Measurements from ENCODE around the gene IRGM.
"Not testable (repeated sequence)": the region's sequence is repeated elsewhere in the genome, so short reads cannot be mapped to it uniquely, and the experiment has no call there.

Gene IRGM

DNA sequence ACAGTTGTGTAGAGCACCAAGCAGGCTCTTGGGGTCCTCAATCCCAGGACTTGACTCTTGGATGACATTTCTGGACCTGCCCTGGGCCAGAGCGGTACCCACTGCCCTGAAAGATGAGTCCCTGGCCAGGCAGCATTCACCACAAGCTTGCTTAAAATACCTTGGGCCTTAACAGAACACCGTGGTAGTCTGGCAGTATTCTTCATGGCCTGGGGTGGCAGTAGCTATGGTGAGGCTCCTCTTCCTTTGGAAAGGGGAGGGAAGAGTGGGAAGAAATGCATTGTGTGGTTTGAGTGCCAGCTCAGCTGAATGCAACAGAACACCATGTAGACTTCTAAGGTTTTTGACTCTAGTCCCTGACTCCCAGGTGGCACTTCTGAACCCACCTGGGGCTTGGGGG, 29.4 kb upstream of the IRGM start:
- no peak for TF ChIP-seq CTCF (IDR thresholded peaks at IDR 0.05; ENCODE audit: low read depth, low read length)
- H3K36me3 ChIP-seq, result no peaks in the 10 kb centered on the region
- H3K4me1 ChIP-seq, result no peaks in the 10 kb centered on the region
- no peak for DNase-seq
- H3K9me3 ChIP-seq, result no peaks in the 10 kb centered on the region
- H3K27me3 ChIP-seq, result no peaks in the 10 kb centered on the region
- no peak overlapping the region for H3K4me3 ChIP-seq (ENCODE audit: low read depth, low read length)

DNA sequence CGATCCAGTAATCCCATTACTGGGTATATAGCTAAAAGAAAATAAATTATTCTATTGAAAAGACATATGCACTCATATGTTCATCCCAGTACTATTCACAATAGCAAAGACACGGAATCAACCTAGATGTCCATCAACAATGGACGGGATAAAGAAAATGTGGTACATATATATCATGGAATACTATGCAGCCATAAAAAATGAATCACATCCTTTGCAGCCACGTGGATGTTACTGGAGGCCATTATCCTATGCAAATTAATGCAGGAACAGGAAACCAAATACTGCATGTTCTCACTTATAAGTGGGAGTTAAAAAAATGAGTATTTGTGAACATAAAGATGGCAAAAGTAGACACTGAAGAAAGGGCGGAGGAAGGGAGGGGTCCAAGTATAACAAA, 16.6 kb upstream of the IRGM start:
- no peak for TF ChIP-seq CTCF (IDR thresholded peaks at IDR 0.05; ENCODE audit: low read depth, low read length)
- no peaks in the 10 kb centered on the region for H3K36me3 ChIP-seq
- no peaks in the 10 kb centered on the region for H3K4me1 ChIP-seq
- no peaks in the 10 kb centered on the region for H3K27me3 ChIP-seq
- H3K4me3 ChIP-seq (ENCODE audit: low read depth, low read length), result no peak overlapping the region
- DNase-seq, result no peak
- H3K9me3 ChIP-seq, result no peaks in the 10 kb centered on the region

DNA sequence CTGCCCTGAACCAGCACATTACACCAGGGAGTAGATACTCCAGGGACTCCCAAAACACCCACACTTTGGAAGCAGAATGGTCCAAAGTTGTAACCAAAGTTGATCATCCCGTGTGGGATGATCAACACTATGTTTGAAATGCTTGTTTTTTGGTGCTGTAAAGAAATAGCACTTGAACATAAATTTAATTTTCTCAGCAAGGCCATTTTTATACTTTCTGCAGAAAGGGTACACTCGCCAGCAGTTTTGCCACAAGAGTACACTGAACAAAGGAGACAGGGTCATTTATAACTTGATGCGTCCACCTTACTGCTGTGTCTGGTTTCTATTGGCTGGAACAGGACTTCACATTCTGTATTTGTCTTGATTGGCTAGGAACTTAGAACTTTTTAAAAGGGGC, 14.5 kb upstream of the IRGM start:
- not testable (repeated sequence) for H3K4me1 ChIP-seq; H3K9me3 ChIP-seq; H3K4me3 ChIP-seq (ENCODE audit: low read depth, low read length); DNase-seq; H3K36me3 ChIP-seq; H3K27me3 ChIP-seq

DNA sequence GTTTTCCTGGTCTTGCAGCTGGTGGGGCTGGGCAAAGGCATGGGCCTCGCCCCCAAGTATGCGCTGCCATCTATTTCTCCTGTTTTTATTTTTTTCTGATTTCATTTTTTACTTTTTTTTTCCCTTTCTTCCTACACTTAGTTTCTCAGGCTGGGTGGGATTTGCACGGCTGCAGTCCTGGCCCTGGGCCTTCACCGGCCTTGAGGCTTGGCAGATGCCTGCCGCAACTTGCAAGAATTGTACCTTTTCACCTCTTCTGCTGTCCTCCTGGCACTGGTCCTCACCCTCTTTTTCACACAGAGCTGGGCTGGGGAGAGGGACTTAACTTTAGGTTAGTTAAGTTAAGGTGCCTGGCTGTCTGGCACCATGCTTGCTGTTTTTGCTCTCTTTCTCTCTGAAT, 10.3 kb upstream of the IRGM start:
- no peak overlapping the region for H3K4me3 ChIP-seq (ENCODE audit: low read depth, low read length)
- no peak for DNase-seq
- TF ChIP-seq CTCF (IDR thresholded peaks at IDR 0.05; ENCODE audit: low read depth, low read length), result no peak
- peaks cover 15% of the 10 kb centered on the region for H3K27me3 ChIP-seq
- H3K4me1 ChIP-seq, result no peaks in the 10 kb centered on the region
- H3K9me3 ChIP-seq, result no peaks in the 10 kb centered on the region
- no peaks in the 10 kb centered on the region for H3K36me3 ChIP-seq

DNA sequence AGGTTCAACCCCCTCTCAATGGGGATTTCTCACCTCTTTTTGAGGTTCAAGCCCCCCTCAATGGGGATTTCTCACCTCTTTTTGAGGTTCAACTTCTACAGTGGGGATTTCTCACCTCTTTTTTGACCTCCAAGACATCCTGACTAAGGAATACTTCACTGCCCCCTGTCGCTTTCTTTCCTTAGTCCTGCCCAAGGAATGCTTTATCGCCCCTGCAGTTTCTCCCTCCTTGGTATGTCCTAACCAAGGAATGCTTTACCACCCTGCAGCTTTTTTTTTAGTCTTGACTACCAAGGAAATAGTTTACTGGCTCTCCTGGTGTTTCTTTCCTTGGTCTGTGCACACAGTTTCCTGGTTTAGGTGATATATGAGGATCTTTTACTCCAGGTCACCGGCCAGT, 9.6 kb upstream of the IRGM start:
- no peaks in the 10 kb centered on the region for H3K36me3 ChIP-seq
- H3K9me3 ChIP-seq, result no peaks in the 10 kb centered on the region
- H3K27me3 ChIP-seq, result peaks cover 17% of the 10 kb centered on the region
- DNase-seq, result no peak
- H3K4me1 ChIP-seq, result no peaks in the 10 kb centered on the region
- H3K4me3 ChIP-seq (ENCODE audit: low read depth, low read length), result no peak overlapping the region
- no peak for TF ChIP-seq CTCF (IDR thresholded peaks at IDR 0.05; ENCODE audit: low read depth, low read length)

- H3K36me3 ChIP-seq; H3K9me3 ChIP-seq; H3K4me3 ChIP-seq (ENCODE audit: low read depth, low read length); DNase-seq; H3K4me1 ChIP-seq; H3K27me3 ChIP-seq: not testable (repeated sequence)
Measured at GRCh38 chr5:150845185-150845859, 999 bp upstream of the IRGM start.

GRCh38 chr5:150846654-150847333, 473 bp downstream of the IRGM start:
- Histone ChIP-seq H3K4me3 (ENCODE audit: low read depth, low read length) (no peak overlapping the region), H3K4me1 (no peaks in the 10 kb centered on the region), H3K36me3 (no peaks in the 10 kb centered on the region), H3K27me3 (no peaks in the 10 kb centered on the region; the same call in 1 of the 2 replicates), H3K9me3 (no peaks in the 10 kb centered on the region)
- peak; percentile 57 for DNase-seq
- TF ChIP-seq CTCF (IDR thresholded peaks at IDR 0.05; ENCODE audit: low read depth, low read length), result peak; percentile 69

Data from BE2C (cell line).